K562 (cell line): ENCODE measurements around the gene RRAS. TPM values are rescaled to one million over a fixed set of nuclear protein-coding genes. Genes with fewer than 3 reads are reported as not detected.

Experiments
- ATAC-seq: fragments of 200-7000 bp; cut with Tn5 transposase; 3 replicates; pipeline ENCODE4 v1.9.1; 2020; ENCODE audit warnings: moderate library complexity
- BruUV-seq: library from RNA; stranded (reverse); fragments of 400-500 nt; replicated peaks from 2 replicates; lab custom pipeline; 2021; lab: Mats Ljungman, UMichigan
- CTCF ChIA-PET: fragments of 300-600 bp; formaldehyde crosslinking; extraction: SDS; loops from one replicate; lab custom pipeline; 2021; ENCODE audit warnings: low intra/inter-chr PET ratio; lab: Yijun Ruan, JAX
- POLR2A ChIA-PET: fragments of 300-600, 350-650 bp; sonication (Branson Sonifier 250); formaldehyde crosslinking; extraction: SDS; loops from one replicate; lab custom pipeline; 2021; ENCODE audit warnings: antibody characterized with exemption, inconsistent platforms; lab: Yijun Ruan, JAX
- DNase-seq, 4 experiments: peaks; one replicate each; pipeline versions ENCODE4 v3.0.0 to v3.0.0-alpha.2; 2011 to 2018; ENCODE audit warnings: low spot score in 3 of 4, mixed read lengths in 3 of 4; ENCODE audit errors: extremely low read depth in 1 of 4
- FAIRE-seq: peaks from 2 replicates; lab custom pipeline; 2011; peaks lifted over from hg19 to GRCh38; lab: Jason Lieb, UNC
- H2AFZ ChIP-seq: 2 replicates; pipeline ENCODE4 v1.6.0; 2011; ENCODE audit warnings: low read depth, low read length, control low read depth, inconsistent platforms
- H3K27ac ChIP-seq: fragments of 200-600 bp; 3 replicates; pipeline ENCODE4 v1.8.0; 2011; ENCODE audit warnings: low read depth, mild to moderate bottlenecking, control low read depth, inconsistent platforms, low read length, moderate library complexity, mixed read lengths; ENCODE audit errors: extremely low read depth
- H3K27me3 ChIP-seq, 2 experiments: fragments of 300-600 bp in 1 of 2; 2 replicates in 1 of 2; 3 replicates in 1 of 2; pipeline versions ENCODE4 v1.6.0 to v1.8.0; 2011; ENCODE audit warnings: inconsistent platforms in 2 of 2, low read length in 2 of 2, mild to moderate bottlenecking in 1 of 2, mixed read lengths in 1 of 2, moderate library complexity in 1 of 2; ENCODE audit not compliant: control insufficient read depth in 2 of 2, insufficient read depth in 2 of 2
- H3K36me3 ChIP-seq: fragments of 300-600 bp; 3 replicates; pipeline ENCODE4 v1.8.0; 2011; ENCODE audit warnings: mild to moderate bottlenecking, low read length, inconsistent platforms; ENCODE audit not compliant: control insufficient read depth, insufficient read depth
- H3K4me1 ChIP-seq, 2 experiments: fragments of 200-600 bp in 1 of 2; replicated peaks in 1 of 2; 2 replicates in 1 of 2; 3 replicates in 1 of 2; pipeline versions ENCODE4 v1.5.1 to v1.8.0; 2011; ENCODE audit warnings: inconsistent platforms in 2 of 2, low read length in 2 of 2, mild to moderate bottlenecking in 1 of 2, mixed read lengths in 1 of 2, moderate library complexity in 1 of 2; ENCODE audit not compliant: control insufficient read depth in 2 of 2, insufficient read depth in 2 of 2
- H3K4me2 ChIP-seq: 2 replicates; pipeline ENCODE4 v1.6.1; 2011; ENCODE audit warnings: low read length, control low read depth, inconsistent platforms, mixed read lengths; ENCODE audit not compliant: insufficient read depth
- H3K4me3 ChIP-seq: fragments of 200-600 bp; sonication (generic), shearing (Covaris generic); 2 replicates; pipeline ENCODE4 v1.5.1; 2016; ENCODE audit warnings: control low read depth, inconsistent platforms
- H3K79me2 ChIP-seq: fragments of 200-600 bp; 3 replicates; pipeline ENCODE4 v1.8.0; 2011; ENCODE audit warnings: low read length, inconsistent platforms; ENCODE audit not compliant: control insufficient read depth, insufficient read depth
- H3K9ac ChIP-seq, 2 experiments: 2 replicates each; pipeline versions ENCODE4 v1.6.0 to v1.6.1; 2011; ENCODE audit warnings: low read depth in 2 of 2, low read length in 2 of 2, control low read depth in 1 of 2, inconsistent platforms in 1 of 2, mild to moderate bottlenecking in 1 of 2, mixed read lengths in 1 of 2; ENCODE audit not compliant: insufficient read depth in 1 of 2
- H3K9me1 ChIP-seq: one replicate; pipeline ENCODE4 v1.6.0; 2011; ENCODE audit warnings: inconsistent platforms, mild to moderate bottlenecking, low read length, moderate library complexity; ENCODE audit not compliant: control insufficient read depth, insufficient read depth
- H3K9me3 ChIP-seq: replicated peaks from 2 replicates; pipeline ENCODE4 v1.5.1; 2011; ENCODE audit warnings: low read depth, low read length, inconsistent platforms; ENCODE audit not compliant: control insufficient read depth, insufficient read depth
- H4K20me1 ChIP-seq: replicated peaks from 2 replicates; pipeline ENCODE4 v1.6.1; 2011; ENCODE audit warnings: low read length, inconsistent platforms, mixed read lengths; ENCODE audit not compliant: control insufficient read depth, insufficient read depth
- ATF3 ChIP-seq, 2 experiments: fragments of 450-650 bp in 1 of 2; sonication (generic) in 1 of 2; formaldehyde crosslinking in 1 of 2; IDR thresholded peaks in 1 of 2; conservative IDR thresholded peaks in 1 of 2; 2 replicates each; pipeline versions ENCODE4 v1.6.1 to v1.8.1; 2016 to 2023; ENCODE audit warnings: mild to moderate bottlenecking in 2 of 2, moderate library complexity in 2 of 2, inconsistent platforms in 1 of 2, missing genetic modification reagents in 1 of 2
- FOSL1 ChIP-seq: fragments of 200-800 bp; sonication (Bioruptor generic); conservative IDR thresholded peaks from 2 replicates; pipeline ENCODE4 v1.6.1; 2016; ENCODE audit warnings: missing genetic modification characterization, missing compliant biosample characterization
- MYNN ChIP-seq, 2 experiments: sonication (generic); formaldehyde crosslinking in 1 of 2; IDR thresholded peaks; 2 replicates each; pipeline versions ENCODE4 v1.5.0 to v1.6.1; 2016 to 2020; ENCODE audit warnings: antibody characterized with exemption in 1 of 2, missing genetic modification reagents in 1 of 2
- PREB ChIP-seq: sonication (generic); formaldehyde crosslinking; IDR thresholded peaks from 2 replicates; pipeline ENCODE4 v1.8.1; 2023; ENCODE audit warnings: mild to moderate bottlenecking, missing genetic modification reagents
- RERE ChIP-seq: sonication (generic); formaldehyde crosslinking; IDR thresholded peaks from 2 replicates; pipeline ENCODE4 v1.8.0; 2023; ENCODE audit warnings: missing genetic modification reagents, mild to moderate bottlenecking, borderline replicate concordance
- ZBTB26 ChIP-seq: fragments of 450-650 bp; formaldehyde crosslinking; IDR thresholded peaks from 2 replicates; pipeline ENCODE4 v1.4.0; 2022; ENCODE audit warnings: missing genetic modification characterization
- ZFP1 ChIP-seq: fragments of 450-650 bp; formaldehyde crosslinking; IDR thresholded peaks from 2 replicates; pipeline ENCODE4 v1.4.0; 2020; ENCODE audit warnings: mild to moderate bottlenecking, mixed read lengths
- ZNF511 ChIP-seq: sonication (generic); formaldehyde crosslinking; IDR thresholded peaks from 2 replicates; pipeline ENCODE4 v1.8.0; 2022; ENCODE audit warnings: mild to moderate bottlenecking, missing genetic modification reagents
- ZNF589 ChIP-seq: fragments of 200-800 bp; sonication (Bioruptor generic); IDR thresholded peaks from 2 replicates; pipeline ENCODE4 v1.6.1; 2016; ENCODE audit warnings: low read depth, missing genetic modification characterization, missing compliant biosample characterization
- WGBS: fragments of 100-300 bp; shearing (Covaris generic); methylation state at CpG from one replicate; pipeline ENCODE4 v1.1.6; 2016; ENCODE audit warnings: low coverage, mixed read lengths; ENCODE audit not compliant: insufficient coverage; ENCODE audit errors: missing lambda C conversion rate; 5-methylcytosine and 5-hydroxymethylcytosine counted together
- in situ Hi-C: fragments of 300-500 bp; cut with MboI; formaldehyde crosslinking; loops from 4 replicates; pipeline ENCODE4 v1.15.0; 2018; ENCODE audit warnings: inconsistent platforms, mixed read lengths
- intact Hi-C: fragments of 100-400 bp; cut with micrococcal nuclease; formaldehyde crosslinking; loops from 2 replicates; pipeline ENCODE4 v1.14.2; 2022
- polyA plus RNA-seq, 8 experiments: library from polyadenylated mRNA; depleted of rRNA in 4 of 8; stranded (reverse) in 5 of 8; unstranded in 3 of 8; fragments of >200 nt; fragmentation: Nextera tagmentation in 2 of 8; fragmentation: Illumina TruSeq in 1 of 8; extraction: Ambion mirVana in 2 of 8; extraction: Trizol in 1 of 8; gene quantifications; 2 replicates each; pipeline versions ENCODE4 v1.2.1 to v1.2.3, GENCODE V29; 2011 to 2014; ENCODE audit warnings: inconsistent platforms in 1 of 8, missing spikeins in 1 of 8
- total RNA-seq, 7 experiments: library from RNA; depleted of rRNA in 6 of 7; stranded (reverse); fragments of >200 nt in 6 of 7; fragmentation: Illumina TruSeq in 2 of 7; extraction: Trizol in 2 of 7; gene quantifications; 2 replicates each; pipeline versions ENCODE4 v1.2.1 to v1.2.3, GENCODE V29; 2011 to 2021; ENCODE audit warnings: low replicate concordance in 1 of 7

Gene RRAS
- total and polyA plus RNA-seq, 9 of the 15 experiments (the other 6 are each of a cell fraction or from before 2014, with no cell fraction given): 0.70 to 17.3 (median 8.2) TPM

GRCh38 chr19:49614096-49614833 lies 25.7 kb downstream of the RRAS start:
- 81% methylated on average over 18 of the region's 19 CpGs for WGBS
- Histone ChIP-seq H3K9ac (peak overlapping the region in 1 of 2 experiments; percentile 36; a peak in 2 of 4 replicates), H2AFZ (no peak overlapping the region), H3K4me2 (no peak overlapping the region), H3K4me3 (no peak overlapping the region), H3K9me3 (no peaks in the 10 kb centered on the region), H3K4me1 (peaks cover 0 to 5% of the 10 kb centered on the region in 2 experiments; a peak in 2 of 5 replicates), H3K27ac (no peak overlapping the region; the same call in 2 of the 3 replicates), H3K79me2 (peaks cover 3% of the 10 kb centered on the region; the same call in 1 of the 3 replicates), H3K9me1 (peaks cover 2% of the 10 kb centered on the region), H4K20me1 (no peaks in the 10 kb centered on the region; the same call in 1 of the 2 replicates), H3K27me3 (no peaks in the 10 kb centered on the region), H3K36me3 (peaks cover 76% of the 10 kb centered on the region; the same call in 1 of the 3 replicates)
- CTCF ChIA-PET: no interaction called here
- TF ChIP-seq ZBTB26 (no peak), MYNN (IDR thresholded peaks at IDR 0.05) (no peak), MYNN (CRISPR knock-in tag; IDR thresholded peaks at IDR 0.05) (no peak), ATF3 (IDR thresholded peaks at IDR 0.05) (peak; percentile 13; the same call in 1 of the 2 replicates), ATF3 (CRISPR knock-in tag; conservative IDR thresholded peaks at IDR 0.05) (no peak), ZNF511 (CRISPR knock-in tag) (no peak), ZNF589 (CRISPR knock-in tag) (0 out of 2 replicates have a peak, but pooled peaks have one; percentile 41), ZFP1 (CRISPR knock-in tag) (no peak), FOSL1 (tag) (peak; percentile 76; the same call in 1 of the 2 replicates), RERE (no peak), PREB (CRISPR knock-in tag) (no peak)
- DNase-seq (no peak), FAIRE-seq (no peak), ATAC-seq (no peak)
- POLR2A ChIA-PET: no interaction called here
- intact Hi-C loops (no loop called here), in situ Hi-C loops (no loop called here)
- no TSS peak for BruUV-seq
